NCI-H1048 (cell line): ENCODE measurements around the gene ARMH4.
"Not testable (repeated sequence)": the region's sequence is repeated elsewhere in the genome, so short reads cannot be mapped to it uniquely, and the experiment has no call there.

Source experiments
- DNase-seq: peaks from one replicate; lab custom pipeline; 2025; lab: John Stamatoyannopoulos, UW

The ARMH4 gene

GRCh38 chr14:58146399-58146798 lies 5.6 kb downstream of the ARMH4 start:
- no peak for DNase-seq

DNA sequence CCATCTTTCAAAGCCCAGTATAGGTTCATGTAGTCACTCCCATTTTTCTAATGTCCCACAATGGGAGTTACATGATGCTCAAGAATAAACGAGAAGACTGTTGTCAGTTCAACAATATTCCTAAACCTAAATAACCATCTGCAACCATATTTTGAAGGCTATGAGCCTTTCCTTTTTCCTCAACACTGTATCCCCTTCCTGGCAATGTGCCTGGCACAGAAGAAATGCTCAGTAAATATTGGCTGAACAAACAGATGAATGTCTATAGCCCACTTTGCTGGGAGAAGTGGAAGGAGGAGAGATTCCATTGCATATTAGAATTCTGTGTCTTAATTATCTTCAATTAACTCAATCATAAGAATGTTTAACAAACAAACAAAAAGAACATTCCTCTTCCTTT lies 6.1 kb downstream of the ARMH4 start:
- DNase-seq = no peak

DNA sequence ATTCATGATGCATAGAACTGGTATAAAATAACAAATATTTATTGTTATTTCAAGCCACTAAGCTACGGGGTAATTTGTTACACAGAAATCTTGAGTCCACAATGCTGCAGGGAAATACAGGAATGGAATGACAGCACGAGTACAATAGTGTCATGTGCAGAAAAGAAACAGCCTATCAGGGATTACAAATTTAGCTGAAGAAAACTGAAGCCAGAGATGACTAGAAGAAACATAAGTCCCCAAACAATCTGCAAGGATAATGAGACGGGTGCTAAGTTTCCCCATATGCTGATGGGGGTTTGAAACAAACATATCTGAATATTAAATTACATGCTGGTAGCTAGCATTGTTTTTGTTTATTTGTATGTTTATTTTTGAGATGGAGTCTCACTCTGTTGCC lies 8.9 kb downstream of the ARMH4 start:
- no peak for DNase-seq

- DNase-seq = no peak
Observed at GRCh38 chr14:58141893-58142292, 10.1 kb downstream of the ARMH4 start.

DNA sequence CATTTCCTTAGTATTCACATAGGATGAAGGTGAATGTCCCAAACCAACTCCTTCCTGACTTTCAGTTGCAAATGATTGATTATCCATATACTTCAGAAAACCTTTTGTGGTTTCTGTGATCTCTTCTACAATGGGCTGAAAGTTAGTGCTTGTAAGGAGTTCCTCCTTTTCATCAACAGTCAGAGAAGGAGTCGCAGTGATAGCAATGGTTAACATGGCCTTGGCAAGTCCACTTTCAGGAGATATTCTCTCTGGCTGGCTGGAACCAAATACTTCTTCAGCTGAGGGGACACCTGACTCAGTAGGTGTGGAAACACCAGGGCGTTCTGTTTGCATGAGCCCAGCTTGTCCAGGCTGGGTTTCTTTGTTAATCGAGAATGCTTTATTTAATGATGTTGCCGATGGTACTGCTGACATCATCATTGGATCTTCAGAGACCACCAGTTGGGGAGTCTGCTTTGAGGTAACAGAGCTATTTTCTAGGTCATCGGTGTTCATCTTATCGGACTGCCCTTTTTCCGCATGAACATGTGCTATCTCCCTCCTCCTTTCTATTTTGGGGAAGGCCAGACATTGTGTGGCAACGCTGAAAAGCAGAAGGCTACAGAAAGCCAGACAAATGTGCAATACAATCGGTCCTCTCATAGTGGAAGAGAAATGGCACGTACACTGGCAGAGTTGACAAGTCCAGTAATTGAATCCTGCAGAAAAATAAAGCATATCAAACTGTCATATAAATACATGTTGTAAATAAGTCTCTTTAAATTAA lies 13.1 kb downstream of the ARMH4 start:
- DNase-seq = no peak

- DNase-seq = no peak
Observed at GRCh38 chr14:58138031-58138713, 13.8 kb downstream of the ARMH4 start.

GRCh38 chr14:58133739-58134138 lies 18.3 kb downstream of the ARMH4 start:
- DNase-seq = no peak

GRCh38 chr14:58131386-58131785 lies 20.6 kb downstream of the ARMH4 start:
- DNase-seq = no peak

- no peak for DNase-seq
Observed at GRCh38 chr14:58130116-58130782, 21.8 kb downstream of the ARMH4 start.

DNA sequence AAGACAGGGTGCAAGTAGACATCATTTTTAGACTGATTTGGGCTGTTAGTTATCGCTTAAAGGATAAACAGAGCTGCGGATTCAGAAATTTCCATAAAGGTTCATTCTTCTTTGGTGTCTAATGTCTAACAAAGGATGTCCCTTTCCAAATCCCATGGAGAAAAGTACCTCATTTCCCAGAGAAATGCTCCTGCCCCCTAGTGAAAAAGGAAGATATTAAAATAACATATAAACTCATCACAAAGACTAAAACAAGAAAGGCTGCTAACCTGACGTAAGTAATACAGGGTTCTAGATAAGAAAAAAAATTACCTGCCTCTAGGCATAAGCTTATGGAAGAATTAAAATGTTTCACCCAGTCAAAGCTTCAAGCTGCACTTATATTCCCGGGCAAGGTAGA lies 22.8 kb downstream of the ARMH4 start:
- DNase-seq = no peak

- DNase-seq = no peak
Observed at GRCh38 chr14:58128416-58128815, 23.6 kb downstream of the ARMH4 start.

GRCh38 chr14:58122546-58122945 lies 29.5 kb downstream of the ARMH4 start:
- DNase-seq = not testable (repeated sequence)

GRCh38 chr14:58121530-58122186 lies 30.4 kb downstream of the ARMH4 start:
- no peak for DNase-seq

DNA sequence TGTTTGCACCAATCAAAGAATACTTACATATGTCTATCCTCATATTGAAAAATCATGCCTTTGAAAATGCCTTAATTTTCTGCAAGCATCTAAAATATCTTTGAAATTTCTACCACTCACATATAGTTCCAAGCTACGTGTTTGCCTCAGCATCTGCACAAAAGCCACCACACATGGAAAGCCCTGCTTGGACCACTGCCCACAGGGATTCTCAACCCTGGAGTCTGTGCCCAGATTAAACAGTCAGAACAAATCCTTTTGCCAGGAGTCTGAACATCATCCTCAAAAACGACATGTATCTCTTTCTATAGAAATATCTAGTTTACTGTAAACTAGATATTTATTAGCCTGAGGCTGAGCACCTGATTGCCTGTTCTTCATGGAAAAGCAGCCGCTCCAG lies 32.6 kb downstream of the ARMH4 start:
- DNase-seq = no peak

- DNase-seq = no peak
Observed at GRCh38 chr14:58118097-58118815, 33.8 kb downstream of the ARMH4 start.

GRCh38 chr14:58109744-58110143 lies 42.3 kb downstream of the ARMH4 start:
- no peak for DNase-seq

DNA sequence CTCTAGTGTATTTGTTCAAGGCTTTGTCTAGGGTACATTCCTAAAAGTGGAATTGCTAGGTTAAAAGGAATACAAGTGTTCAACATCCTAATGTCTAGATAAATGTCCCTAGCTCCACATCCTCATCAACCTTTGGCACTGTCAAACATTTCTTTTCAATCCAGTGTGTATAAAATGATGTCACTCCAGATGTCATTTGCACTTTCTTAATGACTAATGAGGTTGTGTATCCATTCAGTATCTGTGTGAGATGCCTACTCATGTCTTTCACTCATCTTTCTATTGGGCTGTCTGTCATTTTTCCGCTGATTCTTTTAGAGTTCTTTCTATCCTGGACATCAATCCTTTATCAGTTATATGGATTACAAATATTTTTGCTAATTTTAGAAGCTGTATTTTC lies 43.3 kb downstream of the ARMH4 start:
- no peak for DNase-seq

GRCh38 chr14:58107947-58108552 lies 44.0 kb downstream of the ARMH4 start:
- DNase-seq = peak; percentile 3

DNA sequence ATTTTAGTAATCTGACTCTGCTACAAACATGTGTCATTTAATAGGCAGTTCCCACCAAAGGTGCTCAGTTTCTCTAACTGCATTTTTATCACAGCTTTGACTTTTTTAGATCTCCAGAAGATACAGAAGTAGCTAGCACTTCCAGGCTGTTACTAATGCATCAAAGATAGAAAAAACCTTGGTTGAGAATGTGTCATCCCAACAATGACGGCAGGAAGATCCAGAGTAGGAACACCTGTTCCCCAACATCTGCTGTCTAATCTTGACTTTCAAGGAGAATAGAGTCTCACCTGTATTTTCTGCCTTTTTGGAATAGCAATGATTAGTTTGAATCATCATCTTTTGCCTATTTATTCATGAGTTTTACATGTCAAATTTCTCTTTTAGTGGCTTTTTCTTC lies 45.0 kb downstream of the ARMH4 start:
- DNase-seq = no peak

GRCh38 chr14:58106446-58106845 lies 45.6 kb downstream of the ARMH4 start:
- no peak for DNase-seq

DNA sequence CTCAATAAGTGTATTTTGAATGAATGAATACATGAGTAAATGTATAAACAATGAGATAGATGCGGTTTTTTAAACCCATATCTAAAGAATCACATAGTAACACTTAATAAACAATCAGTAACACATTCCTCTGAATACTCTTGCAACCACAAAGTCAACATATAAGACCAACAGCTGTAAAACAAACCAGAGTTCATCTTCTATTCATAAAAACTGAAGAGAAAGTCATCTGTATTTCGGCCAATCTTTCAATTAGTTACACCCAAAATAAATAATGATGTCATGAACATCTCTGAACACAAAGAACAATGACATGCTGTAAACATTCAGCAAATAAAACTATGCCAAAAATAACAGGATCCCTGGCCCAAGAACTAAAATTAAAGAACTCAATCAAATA lies 47.2 kb downstream of the ARMH4 start:
- no peak for DNase-seq
